Activated CD4-positive, alpha-beta T cell treated with anti-CD3 and anti-CD28 coated beads for 36 hours (primary cell): Measurements from ENCODE around the gene LRRTM1. TPM values are rescaled to one million over a fixed set of nuclear protein-coding genes. Genes with fewer than 3 reads are reported as not detected.

Source experiments
- ATAC-seq: fragments of 200-7000 bp; cut with Tn5 transposase; one replicate; pipeline ENCODE4 v1.10.0; 2021; ENCODE audit warnings: mild to moderate bottlenecking, moderate library complexity
- CTCF ChIA-PET: fragments of 350-600 bp; sonication (Branson Sonifier 250); formaldehyde crosslinking; loops from one replicate; lab custom pipeline; 2021; ENCODE audit warnings: antibody characterized with exemption; lab: Charles Lee
- POLR2A ChIA-PET: fragments of 350-600 bp; sonication (Branson Sonifier 250); formaldehyde crosslinking; loops from one replicate; lab custom pipeline; 2021; ENCODE audit warnings: antibody characterized with exemption, inconsistent platforms; lab: Charles Lee
- DNase-seq: peaks from one replicate; pipeline ENCODE4 v3.0.0-alpha.2; 2020
- H3K27ac Mint-ChIP-seq: one replicate; pipeline ENCODE4 v1.8.0; 2021; ENCODE audit warnings: mixed read lengths
- H3K27me3 Mint-ChIP-seq: one replicate; pipeline ENCODE4 v1.8.0; 2021; ENCODE audit warnings: mixed read lengths
- H3K36me3 Mint-ChIP-seq: one replicate; pipeline ENCODE4 v1.8.0; 2021; ENCODE audit warnings: low read depth, mixed read lengths
- H3K4me1 Mint-ChIP-seq: one replicate; pipeline ENCODE4 v1.8.0; 2021; ENCODE audit warnings: mixed read lengths
- H3K4me3 Mint-ChIP-seq: one replicate; pipeline ENCODE4 v1.8.0; 2021; ENCODE audit warnings: mild to moderate bottlenecking, moderate library complexity, mixed read lengths
- H3K9me3 Mint-ChIP-seq: one replicate; pipeline ENCODE4 v1.8.0; 2021; ENCODE audit warnings: low read depth, mixed read lengths
- intact Hi-C, 2 experiments: fragments of 100-400 bp; cut with DNase I in 1 of 2; cut with micrococcal nuclease in 1 of 2; formaldehyde crosslinking; loops; one replicate each; pipeline versions ENCODE4 v1.14.2 to v1.15.1; 2022 to 2024; cut with DNase I, micrococcal nuclease
- total RNA-seq, 2 experiments: library from RNA; stranded (reverse); gene quantifications; one replicate each; pipeline ENCODE4 v1.2.3, GENCODE V29; 2021

Gene LRRTM1
- total RNA-seq, 2 experiments from 2014 or later = not detected

DNA sequence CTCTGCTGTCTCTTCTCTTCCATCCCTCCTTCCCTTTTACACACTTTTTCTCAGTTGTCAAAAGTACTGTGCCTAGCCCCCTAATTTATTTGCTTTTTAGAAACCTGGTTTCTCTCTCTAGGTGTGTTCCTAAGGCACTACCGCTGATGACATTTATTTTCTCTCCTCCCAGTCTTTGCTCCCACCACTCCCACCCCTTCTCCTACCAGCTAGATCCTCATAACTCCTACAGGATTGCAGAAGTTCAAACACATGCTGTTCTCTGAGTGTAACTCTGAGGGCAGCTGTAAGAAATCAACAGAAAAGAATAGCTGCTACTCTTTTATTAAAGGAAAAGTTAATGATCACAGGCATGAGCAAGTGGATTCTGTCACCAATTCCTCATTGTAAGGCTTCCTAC lies 22.3 kb upstream of the LRRTM1 start:
- Mint-ChIP-seq H3K4me3 (no peak overlapping the region), H3K4me1 (no peaks in the 10 kb centered on the region), H3K27me3 (peaks cover 2% of the 10 kb centered on the region), H3K9me3 (no peaks in the 10 kb centered on the region), H3K27ac (no peak overlapping the region), H3K36me3 (no peaks in the 10 kb centered on the region)
- CTCF ChIA-PET = interaction anchor here (0.6 kb wide), 1 partner anchor 263 kb away, joined by 3 read pairs; no protein-coding TSS in a partner anchor
- POLR2A ChIA-PET = no interaction called here
- intact Hi-C loops = no loop called here
- ATAC-seq (no peak), DNase-seq (no peak)

DNA sequence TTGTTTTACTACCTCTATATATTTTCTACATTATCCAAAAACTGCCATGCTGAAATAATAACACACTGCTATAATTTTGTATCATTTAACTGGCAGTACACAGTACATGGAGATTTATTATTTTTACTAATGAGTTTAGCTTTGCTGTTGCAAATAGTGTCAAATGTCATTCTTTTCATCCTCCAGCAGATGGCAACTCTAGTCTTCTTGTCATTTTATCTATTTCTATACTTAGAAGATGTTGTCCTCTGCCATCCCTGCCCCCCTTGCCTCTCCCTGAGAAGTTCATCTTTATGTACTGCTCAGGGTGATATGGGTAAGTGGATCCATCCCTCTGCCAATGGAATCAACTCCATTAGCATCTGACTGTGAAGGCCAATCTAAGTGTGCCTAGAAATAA lies 21.7 kb upstream of the LRRTM1 start:
- Mint-ChIP-seq H3K27me3 (peaks cover 4% of the 10 kb centered on the region), H3K36me3 (no peaks in the 10 kb centered on the region), H3K9me3 (no peaks in the 10 kb centered on the region), H3K4me1 (no peaks in the 10 kb centered on the region), H3K4me3 (no peak overlapping the region), H3K27ac (no peak overlapping the region)
- POLR2A ChIA-PET = no interaction called here
- CTCF ChIA-PET = no interaction called here
- DNase-seq (no peak), ATAC-seq (no peak)
- intact Hi-C loops = no loop called here

GRCh38 chr2:80324525-80324924 lies 20.0 kb upstream of the LRRTM1 start:
- no peak overlapping the region for H3K4me3 Mint-ChIP-seq
- H3K9me3 Mint-ChIP-seq = no peaks in the 10 kb centered on the region
- H3K27me3 Mint-ChIP-seq = peaks cover 5% of the 10 kb centered on the region
- no peaks in the 10 kb centered on the region for H3K36me3 Mint-ChIP-seq
- POLR2A ChIA-PET = no interaction called here
- no peaks in the 10 kb centered on the region for H3K4me1 Mint-ChIP-seq
- intact Hi-C loops = no loop called here
- no peak for ATAC-seq
- no peak overlapping the region for H3K27ac Mint-ChIP-seq
- CTCF ChIA-PET = no interaction called here
- no peak for DNase-seq

GRCh38 chr2:80323610-80324009 lies 19.1 kb upstream of the LRRTM1 start:
- Mint-ChIP-seq H3K4me1 (no peaks in the 10 kb centered on the region), H3K27ac (no peak overlapping the region), H3K27me3 (peaks cover 5% of the 10 kb centered on the region), H3K36me3 (no peaks in the 10 kb centered on the region), H3K4me3 (no peak overlapping the region), H3K9me3 (peaks cover 1% of the 10 kb centered on the region)
- POLR2A ChIA-PET = no interaction called here
- intact Hi-C loops = no loop called here
- CTCF ChIA-PET = no interaction called here
- no peak for ATAC-seq
- DNase-seq = no peak

DNA sequence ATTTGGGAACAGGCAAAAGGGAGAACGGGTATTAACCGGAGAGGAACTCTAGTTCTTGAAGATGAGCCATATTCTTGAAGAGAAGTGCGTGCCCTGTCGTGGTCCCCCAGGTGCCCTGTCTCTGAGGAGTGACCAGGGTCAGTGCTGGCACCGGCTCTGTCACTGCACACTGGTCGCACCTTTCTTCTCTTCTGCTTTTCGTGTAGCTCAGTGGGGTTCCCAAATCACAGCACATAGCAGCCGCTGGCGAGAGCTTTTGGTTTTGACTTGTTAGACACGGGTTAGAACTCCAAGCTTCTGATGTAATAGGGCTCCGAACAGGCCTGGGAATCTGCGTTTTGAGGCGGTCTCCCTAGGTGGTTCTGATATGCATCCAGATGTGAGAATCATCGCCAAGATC lies 18.4 kb upstream of the LRRTM1 start:
- Mint-ChIP-seq H3K4me3 (no peak overlapping the region), H3K27ac (no peak overlapping the region), H3K4me1 (no peaks in the 10 kb centered on the region), H3K9me3 (peaks cover 1% of the 10 kb centered on the region), H3K36me3 (no peaks in the 10 kb centered on the region), H3K27me3 (peaks cover 5% of the 10 kb centered on the region)
- ChIA-PET CTCF (no interaction called here), POLR2A (no interaction called here)
- DNase-seq = no peak
- intact Hi-C loops = no loop called here
- ATAC-seq = no peak

GRCh38 chr2:80322311-80322920 lies 17.9 kb upstream of the LRRTM1 start:
- Mint-ChIP-seq H3K4me3 (no peak overlapping the region), H3K27ac (no peak overlapping the region), H3K27me3 (peaks cover 5% of the 10 kb centered on the region), H3K36me3 (no peaks in the 10 kb centered on the region), H3K4me1 (no peaks in the 10 kb centered on the region), H3K9me3 (peaks cover 4% of the 10 kb centered on the region)
- POLR2A ChIA-PET = no interaction called here
- CTCF ChIA-PET = no interaction called here
- intact Hi-C loops = no loop called here
- DNase-seq (no peak), ATAC-seq (no peak)

- H3K4me3 Mint-ChIP-seq = no peak overlapping the region
- no peak overlapping the region for H3K27ac Mint-ChIP-seq
- DNase-seq (no peak), ATAC-seq (no peak)
- ChIA-PET CTCF (no interaction called here), POLR2A (no interaction called here)
- H3K9me3 Mint-ChIP-seq = peaks cover 3% of the 10 kb centered on the region
- intact Hi-C loops = no loop called here
- no peaks in the 10 kb centered on the region for H3K27me3 Mint-ChIP-seq
- no peaks in the 10 kb centered on the region for H3K36me3 Mint-ChIP-seq
- no peaks in the 10 kb centered on the region for H3K4me1 Mint-ChIP-seq
Observed at GRCh38 chr2:80312282-80312839, 7.8 kb upstream of the LRRTM1 start.

DNA sequence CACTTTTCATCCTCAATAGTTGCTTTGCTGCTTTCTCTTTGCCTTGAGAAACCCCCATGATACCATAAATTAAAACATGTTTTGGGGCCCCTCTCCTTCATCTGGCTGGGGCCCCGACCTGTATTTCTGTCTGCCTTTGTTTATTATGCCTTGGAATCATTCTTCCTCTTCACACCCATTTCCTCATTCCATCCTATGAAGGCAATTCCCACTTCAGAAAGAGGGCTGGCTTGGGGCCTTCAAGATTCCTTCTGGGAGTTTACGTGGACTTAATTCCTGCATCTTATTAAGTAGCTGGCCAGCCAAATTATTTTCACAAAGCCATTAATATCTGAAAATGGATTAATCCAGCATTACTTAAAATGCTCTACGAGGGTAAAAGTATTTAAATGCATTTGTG lies 6.8 kb upstream of the LRRTM1 start:
- no peak overlapping the region for H3K4me3 Mint-ChIP-seq
- POLR2A ChIA-PET = no interaction called here
- H3K27me3 Mint-ChIP-seq = peaks cover 1% of the 10 kb centered on the region
- no peak overlapping the region for H3K27ac Mint-ChIP-seq
- no peaks in the 10 kb centered on the region for H3K36me3 Mint-ChIP-seq
- intact Hi-C loops = no loop called here
- ATAC-seq = no peak
- no peaks in the 10 kb centered on the region for H3K4me1 Mint-ChIP-seq
- DNase-seq = no peak
- peaks cover 3% of the 10 kb centered on the region for H3K9me3 Mint-ChIP-seq
- CTCF ChIA-PET = no interaction called here

DNA sequence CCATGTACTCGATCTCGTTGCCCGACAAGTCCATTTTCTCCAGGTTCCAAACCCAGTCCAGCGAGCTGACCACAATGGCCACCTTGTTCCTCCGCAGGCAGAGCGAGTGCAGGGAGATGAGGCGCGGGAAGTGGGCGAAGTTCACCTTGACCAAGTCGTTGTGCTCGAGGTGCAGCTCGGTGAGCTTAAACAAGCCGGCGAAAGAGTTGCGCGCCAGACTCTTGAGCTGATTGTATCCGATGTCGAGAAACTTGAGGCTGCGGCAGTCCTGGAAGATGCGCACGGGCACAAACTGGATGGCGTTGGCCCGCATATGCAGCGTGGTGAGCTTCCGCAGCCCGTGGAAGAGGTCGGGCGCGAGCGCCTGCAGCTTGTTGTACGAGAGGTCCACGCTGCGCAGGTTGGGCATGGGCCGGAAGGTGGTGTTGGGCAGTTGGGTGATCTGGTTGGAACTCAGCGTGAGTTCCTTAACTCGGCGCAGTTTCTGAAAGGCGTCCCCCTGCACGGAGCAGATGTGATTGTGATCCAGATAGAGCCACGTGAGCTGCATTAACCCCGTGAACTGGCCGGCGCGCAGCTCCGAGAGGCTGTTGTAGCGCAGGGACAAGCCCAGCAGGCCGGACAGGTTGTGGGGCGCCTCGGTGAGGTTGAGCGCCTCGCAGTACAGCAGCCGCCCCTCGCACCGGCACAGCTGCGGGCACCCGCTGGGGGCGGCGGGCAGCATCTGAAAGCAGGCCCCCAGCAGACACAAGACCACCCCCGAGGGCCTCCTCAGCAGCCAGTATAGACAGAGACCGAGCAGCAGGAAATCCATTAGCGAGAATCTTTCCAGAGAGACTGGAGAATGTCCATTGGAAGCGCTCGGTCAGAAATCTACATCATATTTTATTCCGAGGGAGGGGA lies 1.3 kb downstream of the LRRTM1 start:
- Mint-ChIP-seq H3K4me3 (no peak overlapping the region), H3K27ac (no peak overlapping the region), H3K36me3 (no peaks in the 10 kb centered on the region), H3K27me3 (peaks cover 39% of the 10 kb centered on the region), H3K4me1 (no peaks in the 10 kb centered on the region), H3K9me3 (no peaks in the 10 kb centered on the region)
- intact Hi-C loops = no loop called here
- ChIA-PET POLR2A (no interaction called here), CTCF (no interaction called here)
- ATAC-seq (no peak), DNase-seq (peak; percentile 4)

DNA sequence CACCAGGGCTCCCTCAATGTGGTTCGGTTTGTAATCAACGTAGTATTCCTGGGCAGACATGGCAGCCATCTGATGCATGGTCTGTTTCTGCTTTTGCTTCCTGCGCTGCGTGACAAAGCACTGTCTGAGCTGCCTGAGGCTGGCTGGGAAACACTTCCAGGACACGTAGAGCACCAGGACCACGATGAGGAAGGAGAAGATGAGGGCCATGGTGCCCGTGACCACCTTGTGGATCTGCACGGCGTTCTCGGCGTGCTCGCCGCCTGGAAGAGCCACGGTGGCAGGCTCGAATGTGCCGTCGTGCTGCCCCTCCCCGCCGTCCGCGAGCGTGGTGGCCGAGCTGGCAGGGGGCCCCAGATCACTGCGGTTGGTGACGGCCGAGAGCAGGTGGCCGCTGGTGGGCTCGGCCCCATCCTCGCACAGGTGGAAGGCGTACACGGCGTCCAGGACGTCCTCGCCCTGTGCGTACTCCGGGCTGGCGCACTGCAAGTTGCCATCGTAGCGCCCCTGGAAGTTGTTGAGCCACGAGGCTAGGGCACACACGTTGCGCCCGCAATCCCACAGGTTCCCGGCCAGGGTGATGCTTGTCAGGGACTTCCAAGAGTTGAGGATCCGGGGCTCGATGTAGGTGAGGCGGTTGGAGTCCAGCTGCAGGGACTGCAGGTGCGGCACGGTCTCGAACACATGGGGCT lies 2.1 kb downstream of the LRRTM1 start:
- Mint-ChIP-seq H3K27me3 (peaks cover 39% of the 10 kb centered on the region), H3K4me1 (no peaks in the 10 kb centered on the region), H3K4me3 (no peak overlapping the region), H3K36me3 (no peaks in the 10 kb centered on the region), H3K27ac (no peak overlapping the region), H3K9me3 (no peaks in the 10 kb centered on the region)
- DNase-seq (no peak), ATAC-seq (no peak)
- ChIA-PET CTCF (no interaction called here), POLR2A (no interaction called here)
- intact Hi-C loops = no loop called here

GRCh38 chr2:80302001-80302313 lies 2.6 kb downstream of the LRRTM1 start:
- POLR2A ChIA-PET = no interaction called here
- DNase-seq (no peak), ATAC-seq (no peak)
- no peaks in the 10 kb centered on the region for H3K9me3 Mint-ChIP-seq
- no peak overlapping the region for H3K27ac Mint-ChIP-seq
- H3K36me3 Mint-ChIP-seq = no peaks in the 10 kb centered on the region
- intact Hi-C loops = no loop called here
- H3K4me3 Mint-ChIP-seq = no peak overlapping the region
- no peaks in the 10 kb centered on the region for H3K4me1 Mint-ChIP-seq
- CTCF ChIA-PET = no interaction called here
- peaks cover 39% of the 10 kb centered on the region for H3K27me3 Mint-ChIP-seq
